GM12873 (cell line): ENCODE data around the gene S100A11.

Experiments used
- CTCF ChIP-seq: IDR thresholded peaks from 2 replicates; pipeline ENCODE4 v1.5.1; 2012; ENCODE audit warnings: low read depth, mild to moderate bottlenecking, moderate library complexity, low read length, control low read depth; ENCODE audit not compliant: insufficient read depth; ENCODE audit errors: missing control alignments

The S100A11 gene

GRCh38 chr1:152047730-152048415 is 11.1 kb upstream of the S100A11 start:
- TF ChIP-seq CTCF: peak; percentile 78

- no peak for TF ChIP-seq CTCF
These were observed 10.6 kb upstream of the S100A11 start for GRCh38 chr1:152047413-152047729.

GRCh38 chr1:152044386-152044785 is 7.6 kb upstream of the S100A11 start:
- no peak for TF ChIP-seq CTCF

- no peak for TF ChIP-seq CTCF
These were observed 7.1 kb upstream of the S100A11 start for GRCh38 chr1:152043870-152044269.

GRCh38 chr1:152042030-152042429 is 5.2 kb upstream of the S100A11 start:
- TF ChIP-seq CTCF: no peak

GRCh38 chr1:152039886-152040285 is 3.1 kb upstream of the S100A11 start:
- TF ChIP-seq CTCF: no peak

GRCh38 chr1:152039461-152039860 is 2.7 kb upstream of the S100A11 start:
- no peak for TF ChIP-seq CTCF
